ENCODE measurements around the gene CLDND2. TPM values are rescaled to one million over a fixed set of nuclear protein-coding genes. Genes with fewer than 3 reads are reported as not detected.

Gene CLDND2
- total RNA-seq, 4 donors from 2014 or later: not detected

GRCh38 chr19:51327066-51328001 lies 41.5 kb downstream of the CLDND2 start:
- no peak for ATAC-seq (ENCODE audit: low FRiP score)
- TF ChIP-seq CTCF (IDR thresholded peaks at IDR 0.05): no peak
- no peak for DNase-seq (ENCODE audit: low spot score)

- no peak for DNase-seq (ENCODE audit: low spot score)
- ATAC-seq (ENCODE audit: low FRiP score): no peak
These were observed 42.4 kb downstream of the CLDND2 start for GRCh38 chr19:51326216-51327065.

GRCh38 chr19:51325161-51325976 lies 43.4 kb downstream of the CLDND2 start:
- no peak for TF ChIP-seq CTCF (IDR thresholded peaks at IDR 0.05)
- DNase-seq (ENCODE audit: low spot score): no peak
- ATAC-seq (ENCODE audit: low FRiP score): no peak

More at GRCh38 chr19:51326216-51327065, 42.4 kb downstream of the CLDND2 start:
- no peak for TF ChIP-seq CTCF (IDR thresholded peaks at IDR 0.05)

GRCh38 chr19:51324167-51324481 lies 44.7 kb downstream of the CLDND2 start:
- no peak for ATAC-seq (ENCODE audit: low FRiP score)
- no peak for TF ChIP-seq CTCF (IDR thresholded peaks at IDR 0.05)
- no peak for DNase-seq (ENCODE audit: low spot score)

- TF ChIP-seq CTCF (IDR thresholded peaks at IDR 0.05): no peak
- DNase-seq (ENCODE audit: low spot score) (no peak), ATAC-seq (ENCODE audit: low FRiP score) (no peak)
These were observed 45.2 kb downstream of the CLDND2 start for GRCh38 chr19:51323481-51324166.

GRCh38 chr19:51321799-51322198 lies 47.0 kb downstream of the CLDND2 start:
- ATAC-seq (ENCODE audit: low FRiP score) (no peak), DNase-seq (ENCODE audit: low spot score) (no peak)
- TF ChIP-seq CTCF (IDR thresholded peaks at IDR 0.05): no peak

Measured in omental fat pad (tissue), 4 donors.